Suppressor macrophage (primary cell): ENCODE results near the gene CAND1.

Source experiments
- DNase-seq, 4 experiments: peaks; one replicate each; pipeline ENCODE4 v3.0.0-alpha.2; 2020 to 2022
- total RNA-seq, 17 experiments: gene quantifications; one replicate each; lab custom pipeline; 2026; ENCODE audit warnings: mixed read lengths in 6 of 17, inconsistent platforms in 3 of 17; lab: John Stamatoyannopoulos, UW

CAND1 gene
- total RNA-seq, result 78.3 to 242 (median 168) reads per million in 17 experiments

- DNase-seq, result peak; percentile 99 to 100 (median 99)
Measured at GRCh38 chr12:67268896-67269632, at the start of gene CAND1. Gene CAND1 (plus strand): TSS chr12:67269358. CDS start chr12:67269718, 360 bp downstream.

- DNase-seq, result no peak
Measured at GRCh38 chr12:67220065-67220464, 49.1 kb upstream of the CAND1 start.

- DNase-seq, result no peak
Measured at GRCh38 chr12:67222302-67222701, 46.9 kb upstream of the CAND1 start.

DNA sequence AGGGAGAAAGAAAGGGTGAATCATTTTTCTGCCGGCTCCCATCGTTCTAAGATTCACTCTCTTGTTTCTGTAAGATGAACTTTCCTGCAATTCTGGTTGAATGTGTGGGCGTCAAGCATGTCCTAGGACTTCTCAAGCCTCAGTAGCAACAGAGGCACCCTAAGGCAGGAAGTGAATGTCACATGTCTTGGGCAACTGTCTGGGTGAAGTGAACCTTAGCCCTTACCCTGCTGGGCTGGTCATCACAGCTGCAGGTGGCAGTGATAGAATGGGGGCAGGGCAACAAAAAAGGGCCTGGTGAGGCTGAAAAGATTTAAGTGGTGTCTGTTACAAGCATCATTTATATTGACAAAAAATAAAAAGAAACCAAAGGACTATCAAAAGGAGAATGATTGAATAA is 45.9 kb upstream of the CAND1 start:
- peak in 1 of 4 experiments; percentile 3 for DNase-seq

DNA sequence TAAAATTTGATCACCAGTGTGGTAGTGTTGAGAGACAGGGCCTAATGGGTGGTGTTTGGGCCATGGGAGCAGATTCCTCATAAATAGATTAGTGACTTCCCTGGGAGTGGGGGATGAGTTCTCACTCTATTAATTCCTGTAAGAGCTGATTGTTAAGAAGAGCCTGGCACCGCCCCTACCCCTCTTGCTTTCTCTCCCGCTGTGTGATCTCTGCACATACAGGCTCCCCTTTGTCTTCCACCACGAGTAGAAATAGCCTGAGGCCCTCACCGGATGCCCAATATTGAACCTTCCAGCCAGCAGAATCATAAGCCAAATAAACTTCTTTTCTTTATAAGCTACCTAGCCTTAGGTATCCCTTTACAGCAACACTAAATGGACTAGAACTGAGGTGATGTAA is 31.9 kb upstream of the CAND1 start:
- DNase-seq, result no peak

- DNase-seq, result no peak
Measured at GRCh38 chr12:67239061-67239460, 30.1 kb upstream of the CAND1 start.

GRCh38 chr12:67241482-67241881 is 27.7 kb upstream of the CAND1 start:
- no peak for DNase-seq

GRCh38 chr12:67243260-67243659 is 25.9 kb upstream of the CAND1 start:
- no peak for DNase-seq

- no peak for DNase-seq
Measured at GRCh38 chr12:67245571-67245970, 23.6 kb upstream of the CAND1 start.

DNA sequence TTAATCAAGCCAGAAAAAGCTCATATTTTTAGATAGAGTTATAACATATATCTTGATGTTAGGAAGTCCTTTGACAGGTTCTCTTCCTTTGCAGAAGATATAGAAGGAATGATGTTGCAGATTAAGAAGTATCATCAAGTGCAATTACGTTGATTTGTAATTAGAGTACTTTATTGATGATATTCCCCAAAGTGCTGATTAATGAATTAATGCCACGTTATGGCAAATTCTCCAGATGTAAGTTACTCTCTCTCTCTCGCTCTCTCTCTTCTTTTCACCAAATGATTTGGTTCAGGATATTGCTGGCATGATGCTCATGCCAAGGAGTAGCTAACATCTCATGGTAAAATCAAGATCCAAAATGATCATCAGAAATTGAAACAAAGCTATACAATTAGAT is 18.1 kb upstream of the CAND1 start:
- no peak for DNase-seq

DNA sequence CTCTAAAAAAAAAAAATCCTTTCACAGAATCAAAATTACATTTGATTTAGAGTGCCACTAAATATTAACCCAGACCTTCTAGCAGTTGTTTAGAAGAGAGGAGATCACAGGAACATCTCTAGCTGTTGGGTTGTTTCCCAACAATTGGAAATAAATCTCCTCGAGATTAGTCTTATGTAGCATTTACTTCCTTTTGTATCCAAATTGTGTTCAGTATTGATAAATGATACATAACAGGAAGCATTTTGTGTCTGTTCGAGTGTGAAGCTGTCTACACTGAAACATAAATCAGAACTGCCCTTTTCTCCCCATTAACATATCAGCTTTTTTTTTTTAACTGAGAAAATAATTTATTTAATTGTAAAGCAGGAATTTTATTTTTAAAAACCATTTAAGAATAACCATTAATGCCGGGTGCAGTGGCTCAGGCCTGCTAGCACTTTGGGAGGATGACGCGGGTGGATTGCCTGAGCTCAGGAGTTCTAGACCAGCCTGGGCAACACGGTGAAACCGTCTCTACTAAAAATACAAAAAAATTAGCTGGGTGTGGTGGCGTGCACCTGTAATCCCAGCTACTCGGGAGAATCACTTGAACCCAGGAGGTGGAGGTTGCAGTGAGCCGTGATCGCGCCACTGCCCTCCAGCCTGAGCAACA is 14.7 kb upstream of the CAND1 start:
- no peak for DNase-seq

DNA sequence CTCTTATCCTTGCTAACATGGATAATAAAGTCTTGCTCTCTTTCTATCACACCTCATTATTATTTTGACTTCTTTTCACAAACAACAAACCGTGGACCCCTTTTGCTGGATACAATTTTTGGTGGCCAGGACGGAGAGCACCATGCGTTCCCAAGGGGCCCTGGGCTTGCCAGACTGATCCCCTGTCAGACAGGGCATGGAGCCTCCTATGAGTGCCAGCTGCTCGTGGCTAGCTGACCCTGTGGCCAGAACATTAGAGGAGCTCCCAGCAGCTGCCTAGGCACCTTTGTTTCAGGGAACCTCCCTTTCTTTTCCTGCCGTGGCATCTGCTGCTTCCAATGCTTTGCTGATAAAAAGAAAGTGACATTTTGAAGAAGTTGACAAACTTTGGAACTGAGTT is 12.5 kb upstream of the CAND1 start:
- DNase-seq, result no peak

- DNase-seq, result no peak
Measured at GRCh38 chr12:67263471-67263870, 5.7 kb upstream of the CAND1 start.

DNA sequence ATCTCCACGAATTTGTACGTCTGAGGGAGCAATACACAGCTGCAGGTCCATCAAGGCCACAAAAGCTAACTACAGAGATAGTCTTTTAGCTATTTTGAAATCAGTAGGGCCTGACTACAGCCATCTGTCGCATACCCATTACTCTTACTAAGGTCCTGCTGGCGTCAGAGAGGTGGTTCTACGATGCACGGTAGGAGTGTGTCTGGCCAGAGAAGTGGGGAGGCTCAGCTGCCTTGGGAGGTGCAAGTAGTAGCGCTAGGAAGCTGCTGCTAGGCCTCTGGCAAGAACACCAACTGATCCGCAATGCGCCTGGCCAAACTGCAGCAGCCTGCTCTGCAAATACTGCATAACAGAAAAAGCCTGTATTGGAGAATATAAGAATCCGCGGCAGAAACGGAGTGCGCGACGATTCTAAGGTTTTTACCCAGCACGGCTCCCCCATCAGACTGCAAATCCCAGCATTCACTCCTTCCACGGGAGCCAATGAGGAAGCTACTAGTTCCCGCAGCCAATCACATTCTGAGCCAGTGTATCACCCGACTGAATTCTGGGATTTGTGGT is 743 bp upstream of the CAND1 start:
- DNase-seq, result peak; percentile 91 to 98 (median 94)

GRCh38 chr12:67269633-67270573 is 745 bp downstream of the CAND1 start:
- peak; percentile 9 to 45 (median 33) for DNase-seq

GRCh38 chr12:67270622-67271021 is 1.5 kb downstream of the CAND1 start:
- no peak for DNase-seq

DNA sequence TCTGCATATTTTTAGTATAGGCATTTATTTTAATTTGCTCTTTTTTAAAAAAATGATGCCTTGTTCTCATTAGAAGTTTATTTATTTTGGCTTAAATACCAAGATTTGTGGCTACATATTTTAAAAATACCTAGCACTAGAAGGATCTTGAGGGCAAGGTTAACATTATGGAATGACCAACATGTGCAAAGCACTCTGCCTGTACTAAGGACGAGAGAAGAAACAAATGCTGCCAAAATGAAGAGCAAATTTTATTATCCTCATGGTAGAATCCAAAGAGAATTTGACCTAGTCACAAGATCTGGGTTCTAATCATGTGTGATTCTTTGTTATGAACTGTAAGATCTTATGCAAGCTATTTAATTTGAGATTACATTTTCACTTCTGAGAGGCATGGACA is 2.8 kb downstream of the CAND1 start:
- no peak for DNase-seq

- no peak for DNase-seq
Measured at GRCh38 chr12:67274186-67274585, 5.0 kb downstream of the CAND1 start.

GRCh38 chr12:67275380-67275913 is 6.3 kb downstream of the CAND1 start:
- no peak for DNase-seq

DNA sequence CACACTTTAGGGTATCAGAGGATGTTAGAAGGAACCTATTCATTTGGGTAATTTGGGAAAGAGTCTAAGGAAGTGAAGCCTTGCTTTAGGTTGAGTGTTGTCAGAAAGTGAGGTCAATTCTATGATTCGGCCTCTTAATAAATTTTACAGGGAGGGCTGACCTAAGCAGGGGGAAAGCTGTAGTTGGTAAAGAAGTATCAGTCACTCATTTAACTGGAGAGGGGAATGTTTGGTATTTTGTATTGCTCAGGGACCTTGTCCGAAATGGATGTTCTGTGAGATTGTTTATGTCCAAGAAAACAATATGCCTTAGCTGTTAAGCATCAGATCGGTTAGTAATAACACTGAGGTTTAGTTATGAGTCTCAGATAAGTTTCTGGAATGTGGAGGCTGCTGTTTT is 7.3 kb downstream of the CAND1 start:
- DNase-seq, result no peak

- DNase-seq, result no peak
Measured at GRCh38 chr12:67279637-67280036, 10.5 kb downstream of the CAND1 start.

- no peak for DNase-seq
Measured at GRCh38 chr12:67280088-67280487, 10.9 kb downstream of the CAND1 start.

DNA sequence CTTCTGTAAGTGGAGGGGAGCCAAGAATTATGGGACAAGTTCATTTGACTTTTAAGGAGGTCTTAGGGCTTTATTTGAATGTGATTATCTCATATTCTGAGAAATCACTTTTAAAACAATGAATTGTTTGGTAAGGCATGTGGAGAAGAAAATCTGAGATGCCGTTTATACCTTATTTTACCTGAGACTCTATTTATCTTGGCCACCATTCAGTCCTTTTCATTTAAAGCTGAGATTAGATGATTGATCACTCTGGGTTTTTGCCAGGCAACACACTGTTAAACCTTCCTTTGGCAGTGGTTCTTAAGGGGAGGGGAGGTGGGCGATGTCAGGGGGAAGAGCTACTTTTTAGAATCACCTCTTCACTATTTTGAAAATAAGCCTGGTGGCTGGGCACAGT is 11.4 kb downstream of the CAND1 start:
- DNase-seq, result no peak
